ENCODE results near the gene FBXO24. TPM values are rescaled to one million over a fixed set of nuclear protein-coding genes. Genes with fewer than 3 reads are reported as not detected.
"Not testable (repeated sequence)": the region's sequence is repeated elsewhere in the genome, so short reads cannot be mapped to it uniquely, and the experiment has no call there.

FBXO24 gene, protein sequence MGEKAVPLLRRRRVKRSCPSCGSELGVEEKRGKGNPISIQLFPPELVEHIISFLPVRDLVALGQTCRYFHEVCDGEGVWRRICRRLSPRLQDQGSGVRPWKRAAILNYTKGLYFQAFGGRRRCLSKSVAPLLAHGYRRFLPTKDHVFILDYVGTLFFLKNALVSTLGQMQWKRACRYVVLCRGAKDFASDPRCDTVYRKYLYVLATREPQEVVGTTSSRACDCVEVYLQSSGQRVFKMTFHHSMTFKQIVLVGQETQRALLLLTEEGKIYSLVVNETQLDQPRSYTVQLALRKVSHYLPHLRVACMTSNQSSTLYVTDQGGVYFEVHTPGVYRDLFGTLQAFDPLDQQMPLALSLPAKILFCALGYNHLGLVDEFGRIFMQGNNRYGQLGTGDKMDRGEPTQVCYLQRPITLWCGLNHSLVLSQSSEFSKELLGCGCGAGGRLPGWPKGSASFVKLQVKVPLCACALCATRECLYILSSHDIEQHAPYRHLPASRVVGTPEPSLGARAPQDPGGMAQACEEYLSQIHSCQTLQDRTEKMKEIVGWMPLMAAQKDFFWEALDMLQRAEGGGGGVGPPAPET
- total RNA-seq (ENCODE audit: unreplicated experiment), result 0.49 TPM
- long read RNA-seq, result 0 reads

- Mint-ChIP-seq H3K27ac (ENCODE audit: unreplicated experiment) (peak within 1 kb of the TSS; percentile 98), H3K27me3 (ENCODE audit: unreplicated experiment) (peaks cover 11% of the 10 kb centered on the region), H3K4me1 (ENCODE audit: low read depth, unreplicated experiment) (peaks cover 24% of the 10 kb centered on the region), H3K4me3 (ENCODE audit: unreplicated experiment) (peak within 1 kb of the TSS; percentile 99), H3K9me3 (ENCODE audit: unreplicated experiment) (peaks cover 12% of the 10 kb centered on the region), H3K36me3 (ENCODE audit: unreplicated experiment) (no peaks in the 10 kb centered on the region)
- no peak for TF ChIP-seq CTCF (IDR thresholded peaks at IDR 0.05; ENCODE audit: partially characterized antibody, unreplicated experiment)
- DNase-seq, result peak; percentile 99
These were observed at the start of gene FBXO24 for GRCh38 chr7:100586266-100587025. Gene FBXO24, plus strand, starts transcription at chr7:100586328. Its CDS starts 298 bp downstream, at chr7:100586626.

- H3K27ac Mint-ChIP-seq (ENCODE audit: unreplicated experiment); DNase-seq; H3K4me1 Mint-ChIP-seq (ENCODE audit: low read depth, unreplicated experiment); H3K9me3 Mint-ChIP-seq (ENCODE audit: unreplicated experiment); H3K36me3 Mint-ChIP-seq (ENCODE audit: unreplicated experiment); H3K27me3 Mint-ChIP-seq (ENCODE audit: unreplicated experiment); H3K4me3 Mint-ChIP-seq (ENCODE audit: unreplicated experiment): not testable (repeated sequence)
These were observed 49.4 kb upstream of the FBXO24 start for GRCh38 chr7:100536695-100537094.

GRCh38 chr7:100538348-100538653 lies 47.8 kb upstream of the FBXO24 start:
- H3K27ac Mint-ChIP-seq (ENCODE audit: unreplicated experiment), result no peak overlapping the region
- peaks cover 4% of the 10 kb centered on the region for H3K27me3 Mint-ChIP-seq (ENCODE audit: unreplicated experiment)
- H3K4me1 Mint-ChIP-seq (ENCODE audit: low read depth, unreplicated experiment), result no peaks in the 10 kb centered on the region
- peaks cover 2% of the 10 kb centered on the region for H3K9me3 Mint-ChIP-seq (ENCODE audit: unreplicated experiment)
- TF ChIP-seq CTCF (IDR thresholded peaks at IDR 0.05; ENCODE audit: partially characterized antibody, unreplicated experiment), result no peak
- peak overlapping the region; percentile 85 for H3K4me3 Mint-ChIP-seq (ENCODE audit: unreplicated experiment)
- no peak for DNase-seq
- no peaks in the 10 kb centered on the region for H3K36me3 Mint-ChIP-seq (ENCODE audit: unreplicated experiment)

DNA sequence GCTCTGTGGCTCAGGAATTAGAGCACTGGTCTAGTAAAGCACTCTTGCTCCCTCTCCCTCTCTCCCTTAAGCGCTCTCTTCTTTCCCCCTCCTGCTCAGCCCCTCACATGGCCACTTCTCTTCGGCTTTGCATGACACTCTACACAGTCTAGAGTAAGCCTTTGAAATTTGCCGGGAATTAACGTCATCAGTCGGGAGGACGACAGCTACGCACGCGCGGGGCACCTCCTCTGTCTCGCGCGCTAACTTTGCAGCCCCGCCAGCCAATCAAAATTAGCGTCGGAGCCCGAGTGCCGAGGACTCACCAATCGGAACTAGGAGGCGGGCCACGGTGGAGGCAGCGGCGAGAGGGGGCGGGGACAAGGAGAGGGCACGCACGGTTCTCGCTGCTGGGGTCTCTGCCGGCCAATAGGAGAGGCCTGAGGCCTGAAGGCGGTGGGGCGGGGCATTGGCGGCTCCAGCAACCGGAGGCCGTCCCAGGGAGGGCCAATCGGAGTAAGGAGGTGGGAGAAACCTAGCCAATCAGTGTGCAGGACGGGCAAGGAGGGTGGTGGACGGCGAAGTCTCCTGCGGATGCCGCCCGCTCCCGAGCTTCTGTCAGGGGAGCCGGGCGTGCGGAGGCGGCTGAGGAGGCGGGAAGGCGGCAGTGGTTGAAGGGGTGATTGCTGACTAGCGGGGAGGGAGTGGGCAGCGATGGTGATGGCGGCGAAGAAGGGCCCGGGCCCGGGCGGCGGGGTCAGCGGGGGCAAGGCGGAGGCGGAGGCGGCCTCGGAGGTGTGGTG lies 47.3 kb upstream of the FBXO24 start, which contains the start of gene AGFG2:
Gene AGFG2 (plus strand): TSS at position 550 of the 782 bp plus-strand sequence. CDS start 144 bp downstream, at position 694.
- peak; percentile 100 for DNase-seq
- peak within 1 kb of the TSS; percentile 87 for H3K4me3 Mint-ChIP-seq (ENCODE audit: unreplicated experiment)
- no peak for TF ChIP-seq CTCF (IDR thresholded peaks at IDR 0.05; ENCODE audit: partially characterized antibody, unreplicated experiment)
- H3K9me3 Mint-ChIP-seq (ENCODE audit: unreplicated experiment), result peaks cover 2% of the 10 kb centered on the region
- H3K36me3 Mint-ChIP-seq (ENCODE audit: unreplicated experiment), result no peaks in the 10 kb centered on the region
- no peak within 1 kb of the TSS for H3K27ac Mint-ChIP-seq (ENCODE audit: unreplicated experiment)
- peaks cover 3% of the 10 kb centered on the region for H3K27me3 Mint-ChIP-seq (ENCODE audit: unreplicated experiment)
- H3K4me1 Mint-ChIP-seq (ENCODE audit: low read depth, unreplicated experiment), result no peaks in the 10 kb centered on the region

DNA sequence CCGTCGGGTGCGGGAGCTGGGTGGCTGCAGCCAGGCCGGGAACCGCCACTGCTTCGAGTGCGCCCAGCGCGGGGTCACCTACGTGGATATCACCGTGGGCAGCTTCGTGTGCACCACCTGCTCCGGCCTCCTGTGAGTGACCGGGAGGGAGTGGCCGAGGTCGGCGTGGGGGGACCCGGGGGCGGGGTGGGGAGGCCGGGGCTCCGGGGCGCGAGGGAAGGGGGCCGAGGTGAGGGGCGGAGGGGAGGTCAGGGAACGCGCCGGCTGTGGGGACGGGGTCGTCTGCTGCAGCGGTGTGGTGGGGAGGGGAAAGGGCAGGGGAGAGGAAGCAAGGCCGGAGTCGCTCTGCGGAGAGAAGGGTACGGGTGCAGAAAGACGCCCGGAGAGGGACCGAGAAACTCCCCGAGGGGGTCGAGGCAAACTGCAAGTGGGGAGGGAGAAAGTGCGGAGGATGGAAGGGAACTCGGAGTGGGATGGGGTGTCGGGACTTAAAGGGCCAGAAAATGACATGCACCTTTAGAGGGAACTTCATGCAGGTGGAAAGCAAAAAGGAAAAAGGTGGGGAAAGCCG lies 46.6 kb upstream of the FBXO24 start:
- Mint-ChIP-seq H3K36me3 (ENCODE audit: unreplicated experiment) (no peaks in the 10 kb centered on the region), H3K4me1 (ENCODE audit: low read depth, unreplicated experiment) (no peaks in the 10 kb centered on the region), H3K4me3 (ENCODE audit: unreplicated experiment) (peak overlapping the region; percentile 87), H3K27me3 (ENCODE audit: unreplicated experiment) (peaks cover 3% of the 10 kb centered on the region), H3K9me3 (ENCODE audit: unreplicated experiment) (peaks cover 2% of the 10 kb centered on the region), H3K27ac (ENCODE audit: unreplicated experiment) (no peak overlapping the region)
- DNase-seq, result peak; percentile 45
- no peak for TF ChIP-seq CTCF (IDR thresholded peaks at IDR 0.05; ENCODE audit: partially characterized antibody, unreplicated experiment)

All from glutamatergic neuron (in vitro differentiated cells).